T-helper 1 cell (primary cell): ENCODE measurements around the gene HOXD8.

ENCODE experiments used
- DNase-seq, 5 donors: peaks; one replicate each; pipeline ENCODE4 v3.0.0-alpha.2; 2012 to 2020

HOXD8 gene

GRCh38 chr2:176130957-176131847 is 1.7 kb downstream of the HOXD8 start:
- no peak for DNase-seq

GRCh38 chr2:176131848-176132158 is 2.3 kb downstream of the HOXD8 start:
- no peak for DNase-seq

- DNase-seq, result peak in 1 of 5 donors; percentile 29
Measured at GRCh38 chr2:176132205-176133171, 3.0 kb downstream of the HOXD8 start.

- DNase-seq, result no peak
Measured at GRCh38 chr2:176133389-176133788, 3.9 kb downstream of the HOXD8 start.

- no peak for DNase-seq
Measured at GRCh38 chr2:176134035-176134434, 4.5 kb downstream of the HOXD8 start.

GRCh38 chr2:176135035-176135440 is 5.5 kb downstream of the HOXD8 start:
- no peak for DNase-seq

GRCh38 chr2:176136374-176137251 is 7.1 kb downstream of the HOXD8 start:
- DNase-seq, result no peak

GRCh38 chr2:176137252-176137580 is 7.7 kb downstream of the HOXD8 start:
- DNase-seq, result no peak

- no peak for DNase-seq
Measured at GRCh38 chr2:176137906-176138305, 8.4 kb downstream of the HOXD8 start.

- DNase-seq, result no peak
Measured at GRCh38 chr2:176138526-176138922, 9.0 kb downstream of the HOXD8 start.

- no peak for DNase-seq
Measured at GRCh38 chr2:176138923-176139660, 9.6 kb downstream of the HOXD8 start.

- DNase-seq, result no peak
Measured at GRCh38 chr2:176139661-176140512, 10.4 kb downstream of the HOXD8 start.

- peak in 4 of 5 donors; percentile 35 to 67 (median 46) for DNase-seq
Measured at GRCh38 chr2:176140513-176141317, 11.2 kb downstream of the HOXD8 start.

GRCh38 chr2:176142281-176142680 is 12.8 kb downstream of the HOXD8 start:
- no peak for DNase-seq

GRCh38 chr2:176145085-176145969 is 15.8 kb downstream of the HOXD8 start:
- no peak for DNase-seq

GRCh38 chr2:176146101-176146500 is 16.6 kb downstream of the HOXD8 start:
- no peak for DNase-seq

GRCh38 chr2:176146645-176147044 is 17.1 kb downstream of the HOXD8 start:
- no peak for DNase-seq

GRCh38 chr2:176147210-176147799 is 17.8 kb downstream of the HOXD8 start:
- no peak for DNase-seq
